IMR-90 (cell line): Measurements from ENCODE around the gene DISC1. TPM values are rescaled to one million over a fixed set of nuclear protein-coding genes. Genes with fewer than 3 reads are reported as not detected.

Experiments used
- ATAC-seq: fragments of 200-7000 bp; cut with Tn5 transposase; 2 replicates; pipeline ENCODE4 v1.9.1; 2020; ENCODE audit warnings: low read depth, mild to moderate bottlenecking, moderate library complexity
- BruUV-seq: library from RNA; stranded (reverse); fragments of 400-500 nt; replicated peaks from 2 replicates; lab custom pipeline; 2021; lab: Mats Ljungman, UMichigan
- CTCF ChIA-PET: fragments of 300-600 bp; formaldehyde crosslinking; extraction: SDS; loops from one replicate; lab custom pipeline; 2021; ENCODE audit warnings: antibody characterized with exemption; lab: Yijun Ruan, JAX
- POLR2A ChIA-PET: fragments of 300-600 bp; sonication (Branson Sonifier 250); formaldehyde crosslinking; loops from one replicate; lab custom pipeline; 2022; ENCODE audit warnings: antibody characterized with exemption; ENCODE audit not compliant: unreplicated experiment; lab: Charles Lee
- DNase-seq: peaks from one replicate; pipeline ENCODE4 v3.0.0; 2013
- H2AFZ ChIP-seq: replicated peaks from 2 replicates; pipeline ENCODE3; 2013; ENCODE audit warnings: low read length, mild to moderate bottlenecking; ENCODE audit not compliant: poor library complexity
- H2AK5ac ChIP-seq: 2 replicates; pipeline ENCODE4 v1.6.1; 2013; ENCODE audit warnings: low read depth, low read length, inconsistent platforms
- H2AK9ac ChIP-seq: replicated peaks from 2 replicates; pipeline ENCODE3; 2013; ENCODE audit warnings: mild to moderate bottlenecking, low read depth, low read length, moderate library complexity; ENCODE audit not compliant: poor library complexity
- H2BK120ac ChIP-seq: 2 replicates; pipeline ENCODE4 v1.6.1; 2013; ENCODE audit warnings: low read depth, low read length, inconsistent platforms
- H2BK15ac ChIP-seq: 3 replicates; pipeline ENCODE4 v1.6.1; 2013; ENCODE audit warnings: low read depth, low read length, inconsistent platforms
- H2BK20ac ChIP-seq: 2 replicates; pipeline ENCODE4 v1.6.1; 2013; ENCODE audit warnings: low read depth, mild to moderate bottlenecking, inconsistent platforms, low read length, moderate library complexity
- H2BK5ac ChIP-seq: 2 replicates; pipeline ENCODE4 v1.6.1; 2013; ENCODE audit warnings: mild to moderate bottlenecking, low read depth, low read length, inconsistent platforms; ENCODE audit not compliant: poor library complexity, severe bottlenecking
- H3K14ac ChIP-seq: replicated peaks from 2 replicates; pipeline ENCODE4 v1.6.1; 2013; ENCODE audit warnings: low read depth, low read length, inconsistent platforms
- H3K18ac ChIP-seq: 2 replicates; pipeline ENCODE4 v1.6.1; 2013; ENCODE audit warnings: low read depth, low read length, control low read depth
- H3K23ac ChIP-seq: 2 replicates; pipeline ENCODE4 v1.6.1; 2013; ENCODE audit warnings: low read depth, low read length, inconsistent platforms
- H3K27ac ChIP-seq: 2 replicates; pipeline ENCODE4 v1.5.1; 2013; ENCODE audit warnings: mild to moderate bottlenecking, control low read depth, low read length; ENCODE audit not compliant: insufficient read depth
- H3K27me3 ChIP-seq: 2 replicates; pipeline ENCODE4 v1.6.1; 2013; ENCODE audit warnings: low read length; ENCODE audit not compliant: control insufficient read depth, insufficient read depth
- H3K36me3 ChIP-seq: 2 replicates; pipeline ENCODE4 v1.6.1; 2013; ENCODE audit warnings: low read length, mixed read lengths; ENCODE audit not compliant: control insufficient read depth, insufficient read depth
- H3K4ac ChIP-seq: 2 replicates; pipeline ENCODE4 v1.6.1; 2013; ENCODE audit warnings: low read depth, low read length, inconsistent platforms
- H3K4me1 ChIP-seq: 2 replicates; pipeline ENCODE4 v1.6.1; 2013; ENCODE audit warnings: low read length, mixed read lengths; ENCODE audit not compliant: control insufficient read depth, insufficient read depth
- H3K4me2 ChIP-seq: 2 replicates; pipeline ENCODE4 v1.6.1; 2013; ENCODE audit warnings: low read depth, mild to moderate bottlenecking, control low read depth, low read length, moderate library complexity
- H3K4me3 ChIP-seq: 2 replicates; pipeline ENCODE4 v1.5.1; 2013; ENCODE audit warnings: low read depth, mild to moderate bottlenecking, control low read depth, low read length, moderate library complexity; ENCODE audit not compliant: insufficient read depth
- H3K56ac ChIP-seq: 2 replicates; pipeline ENCODE4 v1.6.1; 2013; ENCODE audit warnings: low read length, inconsistent platforms; ENCODE audit not compliant: insufficient read depth; ENCODE audit errors: extremely low read depth
- H3K79me1 ChIP-seq, 2 experiments: 2 replicates each; pipeline ENCODE4 v1.6.1; 2013; ENCODE audit warnings: low read length in 2 of 2, inconsistent platforms in 1 of 2, low read depth in 1 of 2
- H3K9ac ChIP-seq: 2 replicates; pipeline ENCODE4 v1.6.1; 2013; ENCODE audit warnings: low read depth, low read length, control low read depth
- H3K9me1 ChIP-seq: 2 replicates; pipeline ENCODE4 v1.6.1; 2013; ENCODE audit warnings: low read length, inconsistent platforms; ENCODE audit not compliant: insufficient read depth
- H3K9me3 ChIP-seq: 2 replicates; pipeline ENCODE4 v1.6.1; 2013; ENCODE audit warnings: low read length; ENCODE audit not compliant: control insufficient read depth, insufficient read depth
- H4K20me1 ChIP-seq: 2 replicates; pipeline ENCODE4 v1.6.1; 2013; ENCODE audit warnings: low read length, inconsistent platforms; ENCODE audit not compliant: insufficient read depth
- H4K5ac ChIP-seq: 2 replicates; pipeline ENCODE4 v1.6.1; 2013; ENCODE audit warnings: mild to moderate bottlenecking, low read depth, low read length, control low read depth
- H4K8ac ChIP-seq, 2 experiments: 2 replicates each; pipeline ENCODE4 v1.6.1; 2013; ENCODE audit warnings: low read depth in 2 of 2, low read length in 2 of 2, control low read depth in 1 of 2, inconsistent platforms in 1 of 2
- H4K91ac ChIP-seq: 2 replicates; pipeline ENCODE4 v1.6.1; 2013; ENCODE audit warnings: low read depth, low read length, inconsistent platforms; ENCODE audit not compliant: insufficient read depth
- BHLHE40 ChIP-seq: fragments of 150-350 bp; IDR thresholded peaks from 2 replicates; pipeline ENCODE4 v1.6.1; 2016; ENCODE audit warnings: mild to moderate bottlenecking, low read depth, low read length
- FOS ChIP-seq: fragments of 150-350 bp; IDR thresholded peaks from 2 replicates; pipeline ENCODE4 v1.6.1; 2016; ENCODE audit warnings: low read depth, low read length
- POLR2A ChIP-seq: IDR thresholded peaks from 2 replicates; pipeline ENCODE4 v1.6.1; 2012; ENCODE audit warnings: mild to moderate bottlenecking, low read depth, low read length
- RFX5 ChIP-seq: IDR thresholded peaks from 2 replicates; pipeline ENCODE4 v1.8.0; 2012; ENCODE audit warnings: low read depth, mild to moderate bottlenecking, low read length, moderate library complexity
- SMC3 ChIP-seq: fragments of 150-350 bp; IDR thresholded peaks from 2 replicates; pipeline ENCODE4 v1.6.1; 2016; ENCODE audit warnings: low read depth, mild to moderate bottlenecking, antibody characterized with exemption, low read length, moderate library complexity
- WGBS, 2 experiments: methylation state at CpG; one replicate each; pipeline versions ENCODE4 v1.1.5 to v1.1.7; 2013; ENCODE audit warnings: missing lambda C conversion rate in 2 of 2; ENCODE audit not compliant: insufficient read length in 1 of 2; ENCODE audit errors: extremely low coverage in 2 of 2; 5-methylcytosine and 5-hydroxymethylcytosine counted together
- dilution Hi-C: fragments of 300-500 bp; cut with HindIII; formaldehyde crosslinking; loops from one replicate; pipeline ENCODE4 v1.14.3; 2018; ENCODE audit warnings: low sequenced_read_pairs; ENCODE audit not compliant: unreplicated experiment
- in situ Hi-C: fragments of 300-500 bp; cut with MboI; formaldehyde crosslinking; loops from 3 replicates; pipeline ENCODE4 v1.14.3; 2019; ENCODE audit warnings: low sequenced_read_pairs, inconsistent platforms, mixed read lengths
- intact Hi-C: fragments of 100-400 bp; cut with micrococcal nuclease; formaldehyde crosslinking; loops from 2 replicates; pipeline ENCODE4 v1.10.0; 2022
- polyA plus RNA-seq, 3 experiments: library from polyadenylated mRNA; depleted of rRNA; stranded (reverse); fragments of >200 nt; gene quantifications; 2 replicates each; pipeline ENCODE4 v1.2.3, GENCODE V29; 2012; ENCODE audit warnings: low replicate concordance in 1 of 3
- total RNA-seq: library from RNA; depleted of rRNA; stranded (reverse); fragments of >200 nt; gene quantifications from 2 replicates; pipeline ENCODE4 v1.2.3, GENCODE V29; 2012

Gene DISC1
- total and polyA plus RNA-seq, 2 of the 4 experiments (the other 2 are of a cell fraction): 2.2 to 7.0 TPM

GRCh38 chr1:231827337-231828105, 200.9 kb downstream of the DISC1 start:
- Histone ChIP-seq H3K9ac (no peak overlapping the region), H2BK15ac (peak overlapping the region; percentile 17; the same call in 1 of the 3 replicates), H3K14ac (0 out of 2 replicates have a peak overlapping the region, but pooled peaks have one; percentile 10), H3K18ac (peak overlapping the region; percentile 58), H3K4me1 (peaks cover 4% of the 10 kb centered on the region), H3K4me3 (no peak overlapping the region), H3K56ac (peak overlapping the region; percentile 80), H3K23ac (peak overlapping the region; percentile 26; the same call in 1 of the 2 replicates), H3K27ac (peak overlapping the region; percentile 61), H2AK9ac (no peak overlapping the region), H4K8ac (peak overlapping the region in 1 of 2 experiments; percentile 34; a peak in 2 of 4 replicates), H4K20me1 (no peaks in the 10 kb centered on the region), H2BK20ac (peak overlapping the region; percentile 72), H3K9me1 (peaks cover 8% of the 10 kb centered on the region; the same call in 1 of the 2 replicates), H2BK5ac (peak overlapping the region; percentile 65), H4K91ac (peak overlapping the region; percentile 76), H3K4ac (peak overlapping the region; percentile 78), H3K4me2 (peak overlapping the region; percentile 15; the same call in 1 of the 2 replicates), H2AK5ac (peak overlapping the region; percentile 26; the same call in 1 of the 2 replicates), H3K36me3 (no peaks in the 10 kb centered on the region), H4K5ac (peak overlapping the region; percentile 23), H3K79me1 (no peaks in the 10 kb centered on the region), H3K27me3 (no peaks in the 10 kb centered on the region), H3K9me3 (no peaks in the 10 kb centered on the region), H2AFZ (no peak overlapping the region), H2BK120ac (peak overlapping the region; percentile 83)
- dilution Hi-C loops: no loop called here
- no TSS peak for BruUV-seq
- intact Hi-C loops: no loop called here
- DNase-seq (peak; percentile 68), ATAC-seq (peak; percentile 57)
- ChIA-PET CTCF (no interaction called here), POLR2A (interaction anchor here (0.5 kb wide), 1 partner anchor 1008 kb away, joined by 14 read pairs; no protein-coding TSS in a partner anchor)
- in situ Hi-C loops: no loop called here
- WGBS, 2 experiments: 60% methylated on average over 1 of the region's 2 CpGs; no CpG with 5 or more reads in 1 of the 2 experiments
- TF ChIP-seq FOS (no peak), BHLHE40 (no peak), SMC3 (no peak), RFX5 (0 out of 2 replicates have a peak, but pooled peaks have one; percentile 50), POLR2A (no peak)
